Measurements from ENCODE around the gene IGSF3. TPM values are rescaled to one million over a fixed set of nuclear protein-coding genes. Genes with fewer than 3 reads are reported as not detected.

Gene IGSF3
- total and polyA plus RNA-seq, 10 of the 15 experiments (the other 5 are each of a cell fraction or from before 2014, with no cell fraction given), result 1.4 to 18.0 (median 9.6) TPM

GRCh38 chr1:116708255-116708900, 40.8 kb upstream of the IGSF3 start:
- no peak overlapping the region for H3K9ac ChIP-seq (ENCODE audit: control insufficient read depth, insufficient read depth, low read length)
- no peak for TF ChIP-seq IRF3 (IDR thresholded peaks at IDR 0.05)
- TF ChIP-seq SMAD1 (IDR thresholded peaks at IDR 0.05; ENCODE audit: low read depth, partially characterized antibody), result no peak
- TF ChIP-seq NKRF (conservative IDR thresholded peaks at IDR 0.05), result no peak
- TF ChIP-seq SPI1 (IDR thresholded peaks at IDR 0.05; ENCODE audit: borderline replicate concordance, insufficient read depth, low read depth, low read length), result no peak
- no peak for TF ChIP-seq USF2 (IDR thresholded peaks at IDR 0.05; ENCODE audit: borderline replicate concordance, low read depth, low read length)
- no peak for TF ChIP-seq MTA3 (IDR thresholded peaks at IDR 0.05; ENCODE audit: borderline replicate concordance, low read length)
- no peak for TF ChIP-seq MTA2 (IDR thresholded peaks at IDR 0.05; ENCODE audit: low read depth)
- SMC1A ChIA-PET (ENCODE audit: uncharacterized antibody, unreplicated experiment), result interaction anchor here (0.6 to 1.8 kb wide), 4 partner anchors 18 to 546 kb away, joined by 3 to 6 read pairs (median 4); no protein-coding TSS in a partner anchor

More at GRCh38 chr1:116708255-116708900, 40.8 kb upstream of the IGSF3 start:
- ATAC-seq (no peak), DNase-seq (ENCODE audit: low read depth, low spot score) (no peak), FAIRE-seq (no peak)
- Histone ChIP-seq H3K36me3 (ENCODE audit: control insufficient read depth in 2 of 2, insufficient read depth in 2 of 2, low read length in 1 of 2) (no peaks in the 10 kb centered on the region), H3K4me1 (ENCODE audit: control insufficient read depth, insufficient read depth, low read length) (no peaks in the 10 kb centered on the region), H3K27me3 (replicated peaks in 1 of 2; ENCODE audit: control insufficient read depth in 2 of 2, insufficient read depth in 2 of 2, low read length in 1 of 2) (no peaks in the 10 kb centered on the region), H3K9me3 (replicated peaks; ENCODE audit: control insufficient read depth, insufficient read depth, low read length) (no peaks in the 10 kb centered on the region), H2AFZ (ENCODE audit: control insufficient read depth, low read depth, low read length) (no peak overlapping the region), H4K20me1 (ENCODE audit: control insufficient read depth, insufficient read depth) (no peaks in the 10 kb centered on the region; the same call in 1 of the 2 replicates), H3K4me2 (ENCODE audit: control insufficient read depth, insufficient read depth) (no peak overlapping the region), H3K27ac (ENCODE audit: control insufficient read depth, insufficient read depth) (no peak overlapping the region), H3K4me3 (no peak overlapping the region), H3K79me2 (ENCODE audit: control insufficient read depth, insufficient read depth, low read length) (no peaks in the 10 kb centered on the region)
- BruUV-seq (replicated peaks), result no TSS peak
- in situ Hi-C loops (cut with MboI) (no loop called here), intact Hi-C loops (cut with micrococcal nuclease; ENCODE audit: unreplicated experiment) (no loop called here)
- POLR2A ChIA-PET, result interaction anchor here (0.6 to 0.9 kb wide), 2 partner anchors 41 to 275 kb away, joined by 3 to 4 read pairs; partner anchors contain the start of gene IGSF3
- RAD21 ChIA-PET (ENCODE audit: unreplicated experiment), result no interaction called here
- WGBS (ENCODE audit: insufficient coverage, insufficient replicate concordance, low lambda C conversion rate, missing lambda C conversion rate), result 32% methylated on average over 6 of the region's 6 CpGs
- CTCF ChIA-PET, result interaction anchor here (0.6 to 1.0 kb wide), 4 partner anchors 10 to 223 kb away, joined by 3 to 4 read pairs (median 4); no protein-coding TSS in a partner anchor
